C4-2B (cell line): ENCODE results near the gene ETV6.
A peak's percentile ranks its signal among the peaks of the same experiment; 100 is the strongest.

ENCODE experiments used
- H3K27ac ChIP-seq: fragments of 450-650 bp; 2 replicates; pipeline ENCODE4 v1.5.1; 2017
- ZFX ChIP-seq: fragments of 450-650 bp; IDR thresholded peaks from 2 replicates; pipeline ENCODE4 v1.6.1; 2017
- TF ChIP-seq, protein P1 (sequence below): fragments of 450-650 bp; conservative IDR thresholded peaks from 2 replicates; pipeline ENCODE4 v1.5.1; 2017; ENCODE audit warnings: mild to moderate bottlenecking

Gene ETV6

DNA sequence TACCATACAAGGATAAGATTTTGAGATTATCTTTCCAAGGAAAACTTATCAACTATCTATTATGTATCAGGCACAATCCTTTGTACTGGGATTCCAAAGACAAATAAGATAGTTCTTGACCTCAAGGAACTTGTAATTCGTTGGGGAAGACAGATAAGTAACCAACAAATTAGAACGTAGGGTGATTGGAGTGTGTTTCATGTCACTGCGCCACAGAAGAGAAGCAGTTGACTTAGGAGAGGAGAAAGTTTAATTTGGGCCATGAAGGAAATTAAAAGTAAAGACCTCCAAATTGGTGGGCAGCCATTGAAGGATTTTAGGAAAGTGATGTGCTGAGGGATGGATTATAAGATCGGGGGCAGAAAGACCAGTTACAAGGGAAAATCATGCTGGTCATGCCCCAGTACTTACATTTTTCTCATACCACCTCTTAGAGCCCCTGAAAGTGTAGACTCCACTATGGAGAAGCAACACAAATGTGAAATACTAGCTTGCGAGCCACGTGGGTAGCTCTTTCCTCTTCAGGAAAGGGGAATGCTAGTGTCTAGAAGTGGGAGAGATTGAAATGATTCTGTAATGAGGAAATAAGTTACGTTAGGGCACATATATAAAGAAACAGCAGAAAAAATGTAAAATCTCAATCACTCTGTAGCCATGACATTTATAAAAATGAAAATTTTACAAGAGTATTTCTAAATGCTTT lies 148.7 kb downstream of the ETV6 start:
- TF ChIP-seq, protein P1, sequence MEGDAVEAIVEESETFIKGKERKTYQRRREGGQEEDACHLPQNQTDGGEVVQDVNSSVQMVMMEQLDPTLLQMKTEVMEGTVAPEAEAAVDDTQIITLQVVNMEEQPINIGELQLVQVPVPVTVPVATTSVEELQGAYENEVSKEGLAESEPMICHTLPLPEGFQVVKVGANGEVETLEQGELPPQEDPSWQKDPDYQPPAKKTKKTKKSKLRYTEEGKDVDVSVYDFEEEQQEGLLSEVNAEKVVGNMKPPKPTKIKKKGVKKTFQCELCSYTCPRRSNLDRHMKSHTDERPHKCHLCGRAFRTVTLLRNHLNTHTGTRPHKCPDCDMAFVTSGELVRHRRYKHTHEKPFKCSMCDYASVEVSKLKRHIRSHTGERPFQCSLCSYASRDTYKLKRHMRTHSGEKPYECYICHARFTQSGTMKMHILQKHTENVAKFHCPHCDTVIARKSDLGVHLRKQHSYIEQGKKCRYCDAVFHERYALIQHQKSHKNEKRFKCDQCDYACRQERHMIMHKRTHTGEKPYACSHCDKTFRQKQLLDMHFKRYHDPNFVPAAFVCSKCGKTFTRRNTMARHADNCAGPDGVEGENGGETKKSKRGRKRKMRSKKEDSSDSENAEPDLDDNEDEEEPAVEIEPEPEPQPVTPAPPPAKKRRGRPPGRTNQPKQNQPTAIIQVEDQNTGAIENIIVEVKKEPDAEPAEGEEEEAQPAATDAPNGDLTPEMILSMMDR, result no peak
- TF ChIP-seq ZFX, result no peak
- H3K27ac ChIP-seq, result no peak overlapping the region

DNA sequence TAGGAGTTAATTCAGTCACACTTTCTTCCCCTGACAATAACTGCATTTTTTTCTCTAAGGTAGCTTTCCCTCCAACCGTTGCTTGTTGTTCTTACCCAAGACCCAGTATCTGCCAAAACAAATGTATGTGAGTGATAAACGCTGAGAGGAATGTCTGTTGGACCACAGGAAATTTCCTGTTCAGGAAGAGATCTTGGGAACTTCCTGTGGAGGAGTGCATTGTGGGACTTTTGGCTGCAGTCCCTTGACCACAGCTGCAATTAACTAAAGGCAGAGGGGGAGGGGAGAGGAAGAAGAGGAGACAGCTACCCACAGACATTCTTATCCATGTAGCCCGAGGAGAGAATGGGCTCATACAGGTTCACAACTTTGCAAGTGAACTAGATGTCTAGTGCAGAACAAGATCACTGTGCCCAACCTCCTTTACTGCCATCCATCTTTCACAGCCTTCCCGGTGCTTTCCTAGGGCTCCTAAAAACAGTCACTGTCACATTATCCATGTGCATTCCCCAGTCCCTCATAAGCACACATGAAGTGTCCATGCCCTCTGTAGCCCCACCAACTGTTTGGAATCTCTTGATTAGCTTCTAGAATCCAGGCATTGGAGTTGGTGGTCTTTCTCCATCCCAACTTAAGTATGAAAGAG lies 149.5 kb downstream of the ETV6 start:
- no peak overlapping the region for H3K27ac ChIP-seq
- TF ChIP-seq, protein P1, result no peak
- no peak for TF ChIP-seq ZFX

DNA sequence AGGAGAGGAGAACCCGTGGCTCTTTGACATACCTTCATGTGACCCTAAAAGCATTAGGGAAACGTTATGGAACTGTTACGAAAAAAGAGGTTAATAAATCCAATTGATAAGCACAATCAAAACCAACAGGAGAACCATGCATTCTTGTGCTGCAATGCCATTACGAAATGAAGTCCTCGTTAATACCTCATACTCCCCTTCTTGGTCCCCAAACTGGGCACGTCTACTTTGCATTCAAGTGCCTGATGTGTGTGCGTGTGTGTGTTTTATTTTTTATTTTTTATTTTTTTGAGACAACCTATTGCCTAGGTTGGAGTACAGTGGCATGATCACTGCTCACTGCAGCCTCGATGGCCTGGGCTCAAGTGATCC lies 150.0 kb downstream of the ETV6 start:
- H3K27ac ChIP-seq, result no peak overlapping the region
- TF ChIP-seq, protein P1, result no peak
- TF ChIP-seq ZFX, result no peak

DNA sequence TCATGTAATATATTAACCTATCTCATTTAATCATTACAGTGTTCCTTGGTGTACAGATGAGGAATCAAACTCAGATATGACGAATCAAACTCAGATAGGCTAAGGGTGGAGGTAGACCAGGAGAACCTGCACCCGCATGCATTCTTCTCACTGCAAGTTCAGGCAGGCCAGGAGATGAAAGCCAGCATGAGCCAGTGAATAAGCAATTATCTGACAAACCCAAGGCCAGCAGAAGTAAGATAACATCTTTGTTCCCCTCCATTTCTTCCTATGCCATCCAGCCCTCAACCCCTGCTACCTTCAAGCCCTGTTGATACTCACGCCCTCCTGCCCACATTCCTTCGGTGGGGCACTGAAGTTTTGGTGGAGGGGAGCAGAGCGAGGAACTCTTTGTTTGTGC lies 152.2 kb downstream of the ETV6 start:
- TF ChIP-seq, protein P1, result no peak
- TF ChIP-seq ZFX, result no peak
- no peak overlapping the region for H3K27ac ChIP-seq

DNA sequence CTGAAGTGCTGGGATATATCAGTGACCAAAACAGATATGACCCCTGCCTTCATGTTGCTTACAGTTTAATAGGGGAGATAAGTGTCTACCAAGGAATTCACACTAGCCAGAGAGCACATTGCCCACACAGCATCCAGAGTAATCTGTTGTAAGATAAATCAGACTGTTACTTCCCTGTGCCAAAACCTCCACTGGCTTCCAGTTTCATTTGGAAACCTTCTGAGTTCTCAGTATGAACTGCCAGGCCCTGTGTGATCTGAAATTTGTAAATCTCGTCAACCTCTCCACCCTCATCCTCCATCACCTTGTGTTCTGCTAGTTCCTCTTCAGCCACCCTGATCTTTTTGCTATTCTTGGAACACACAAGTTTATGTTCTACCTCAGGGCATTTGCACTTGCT lies 154.7 kb downstream of the ETV6 start:
- no peak overlapping the region for H3K27ac ChIP-seq
- no peak for TF ChIP-seq ZFX
- TF ChIP-seq, protein P1, result no peak

DNA sequence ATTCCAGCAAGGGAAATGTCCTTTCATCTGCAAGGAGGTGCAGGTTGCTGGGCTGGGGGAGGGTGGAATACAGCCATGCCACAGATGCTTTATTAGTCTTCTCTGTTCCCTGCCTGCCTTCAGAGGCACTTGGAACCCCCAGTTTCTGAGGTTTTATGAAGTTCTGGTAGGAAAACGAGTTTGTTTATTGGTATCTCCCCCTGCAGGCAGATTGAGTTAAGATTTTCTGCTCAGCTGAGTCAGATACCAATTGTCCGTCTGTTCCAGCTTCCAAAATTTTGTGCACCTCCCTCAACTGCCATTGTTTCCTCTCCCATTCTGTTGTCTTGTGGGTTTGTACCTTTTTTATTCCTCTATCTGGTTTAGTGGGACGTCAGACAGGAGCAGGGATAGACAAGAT lies 155.6 kb downstream of the ETV6 start:
- no peak for TF ChIP-seq ZFX
- TF ChIP-seq, protein P1, result peak; percentile 21
- no peak overlapping the region; the same call in 1 of the 2 replicates for H3K27ac ChIP-seq

DNA sequence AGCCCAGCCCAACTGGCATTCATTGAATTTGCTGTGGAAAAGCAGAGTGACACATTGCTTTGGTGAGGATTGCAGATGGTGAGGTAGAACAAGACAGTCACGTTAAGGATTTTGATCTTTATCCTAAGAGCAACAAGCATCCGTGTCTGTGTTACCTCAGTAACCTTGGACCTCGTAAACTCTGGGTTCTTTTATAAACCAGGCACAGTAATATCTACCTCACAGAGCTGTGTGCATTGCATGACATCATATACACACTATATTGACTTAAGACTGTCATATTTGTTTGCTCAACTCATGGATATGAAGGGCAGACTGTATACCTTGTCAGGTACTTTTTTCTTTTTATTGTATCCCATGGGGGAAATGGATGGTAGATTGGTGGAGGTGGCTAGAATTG lies 156.2 kb downstream of the ETV6 start:
- no peak for TF ChIP-seq ZFX
- TF ChIP-seq, protein P1, result no peak

More for the DNA sequence above, 156.2 kb downstream of the ETV6 start:
- H3K27ac ChIP-seq, result no peak overlapping the region; the same call in 1 of the 2 replicates
